ENCODE measurements around the gene DHRS3. TPM values are rescaled to one million over a fixed set of nuclear protein-coding genes. Genes with fewer than 3 reads are reported as not detected.
A peak's percentile ranks its signal among the peaks of the same experiment; 100 is the strongest.

DHRS3 gene
- total RNA-seq, 1 experiment from 2014 or later, result 87.0 TPM

DNA sequence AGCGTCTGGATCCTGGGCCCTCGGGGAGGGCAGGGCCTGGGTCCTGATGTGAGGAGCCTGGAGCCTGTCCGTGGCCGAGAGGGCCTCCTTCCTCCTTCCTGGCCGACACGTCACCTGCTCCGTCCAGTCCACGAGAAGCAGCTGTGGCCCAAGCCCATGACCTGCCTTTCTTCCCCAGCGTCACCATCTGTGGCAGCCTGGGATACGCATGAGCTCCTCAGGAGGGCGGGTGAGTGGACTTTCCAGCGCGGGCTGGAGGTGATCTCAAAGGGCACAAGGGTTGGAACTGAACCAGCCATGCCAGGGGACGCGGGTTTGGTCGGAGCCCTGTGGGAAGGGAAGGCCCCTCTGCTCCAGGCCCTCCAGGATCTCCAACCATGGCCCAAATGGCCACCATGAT, 90.4 kb downstream of the DHRS3 start:
- H3K27me3 ChIP-seq (ENCODE audit: insufficient read depth, low read length), result no peaks in the 10 kb centered on the region
- no peak overlapping the region for H3K27ac ChIP-seq (ENCODE audit: low read depth, low read length)
- peak overlapping the region; percentile 63; the same call in 1 of the 2 replicates for H3K4me2 ChIP-seq (ENCODE audit: low read length)
- no peaks in the 10 kb centered on the region for H3K9me3 ChIP-seq (ENCODE audit: control insufficient read depth in 1 of 2, insufficient read depth in 1 of 2, low read depth in 1 of 2, low read length in 2 of 2)
- no peaks in the 10 kb centered on the region for H4K20me1 ChIP-seq (ENCODE audit: insufficient read depth)
- intact Hi-C loops (cut with micrococcal nuclease), result no loop called here
- CTCF ChIA-PET, result no interaction called here
- no peak overlapping the region for H2AFZ ChIP-seq (ENCODE audit: low read depth, low read length, poor library complexity, severe bottlenecking)
- H3K4me1 ChIP-seq (ENCODE audit: control insufficient read depth in 1 of 2, insufficient read depth in 2 of 2, low read length in 2 of 2), result peaks cover 21 to 42% of the 10 kb centered on the region in 2 experiments; a peak in 3 of 4 replicates
- H3K36me3 ChIP-seq (ENCODE audit: control insufficient read depth in 1 of 2, insufficient read depth in 2 of 2, low read length in 2 of 2), result no peaks in the 10 kb centered on the region
- no peaks in the 10 kb centered on the region for H3K9me2 ChIP-seq (ENCODE audit: insufficient read depth)
- POLR2A ChIA-PET, result interaction anchor here (0.6 to 0.9 kb wide), 2 partner anchors 12 to 49 kb away, joined by 3 read pairs; no protein-coding TSS in a partner anchor
- no peaks in the 10 kb centered on the region for H3K79me2 ChIP-seq (ENCODE audit: insufficient read depth, low read length)
- RAD21 ChIA-PET (ENCODE audit: low non-redundant PET in 1 of 2, low total read pairs in 2 of 2, uncharacterized antibody in 2 of 2, unreplicated experiment in 2 of 2), result no interaction called here
- no TSS peak for BruUV-seq (replicated peaks)
- DNase-seq (ENCODE audit: low read depth, low spot score) (no peak), ATAC-seq (no peak)
- H3K4me3 ChIP-seq (replicated peaks in 1 of 2; ENCODE audit: low read depth in 1 of 2, low read length in 2 of 2), result no peak overlapping the region
- H3K9ac ChIP-seq (ENCODE audit: low read length), result no peak overlapping the region
- TF ChIP-seq, protein P1, sequence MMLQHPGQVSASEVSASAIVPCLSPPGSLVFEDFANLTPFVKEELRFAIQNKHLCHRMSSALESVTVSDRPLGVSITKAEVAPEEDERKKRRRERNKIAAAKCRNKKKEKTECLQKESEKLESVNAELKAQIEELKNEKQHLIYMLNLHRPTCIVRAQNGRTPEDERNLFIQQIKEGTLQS (IDR thresholded peaks at IDR 0.05), result no peak
- TF ChIP-seq EZH2 (IDR thresholded peaks at IDR 0.05), result no peak
- TF ChIP-seq, protein P2, sequence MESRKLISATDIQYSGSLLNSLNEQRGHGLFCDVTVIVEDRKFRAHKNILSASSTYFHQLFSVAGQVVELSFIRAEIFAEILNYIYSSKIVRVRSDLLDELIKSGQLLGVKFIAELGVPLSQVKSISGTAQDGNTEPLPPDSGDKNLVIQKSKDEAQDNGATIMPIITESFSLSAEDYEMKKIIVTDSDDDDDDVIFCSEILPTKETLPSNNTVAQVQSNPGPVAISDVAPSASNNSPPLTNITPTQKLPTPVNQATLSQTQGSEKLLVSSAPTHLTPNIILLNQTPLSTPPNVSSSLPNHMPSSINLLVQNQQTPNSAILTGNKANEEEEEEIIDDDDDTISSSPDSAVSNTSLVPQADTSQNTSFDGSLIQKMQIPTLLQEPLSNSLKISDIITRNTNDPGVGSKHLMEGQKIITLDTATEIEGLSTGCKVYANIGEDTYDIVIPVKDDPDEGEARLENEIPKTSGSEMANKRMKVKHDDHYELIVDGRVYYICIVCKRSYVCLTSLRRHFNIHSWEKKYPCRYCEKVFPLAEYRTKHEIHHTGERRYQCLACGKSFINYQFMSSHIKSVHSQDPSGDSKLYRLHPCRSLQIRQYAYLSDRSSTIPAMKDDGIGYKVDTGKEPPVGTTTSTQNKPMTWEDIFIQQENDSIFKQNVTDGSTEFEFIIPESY (IDR thresholded peaks at IDR 0.05; ENCODE audit: extremely low read depth, insufficient replicate concordance, low read length), result no peak
- no peak for TF ChIP-seq EGR1 (IDR thresholded peaks at IDR 0.05; ENCODE audit: low read depth)
- TF ChIP-seq EZH2phosphoT487 (IDR thresholded peaks at IDR 0.05; ENCODE audit: borderline replicate concordance), result no peak
- no peak for TF ChIP-seq CEBPB (IDR thresholded peaks at IDR 0.05; ENCODE audit: low read depth)
- no peak for TF ChIP-seq POLR2A (IDR thresholded peaks at IDR 0.05; ENCODE audit: borderline replicate concordance, extremely low read depth, insufficient read depth, insufficient read length)
- no peak for TF ChIP-seq FOSL1 (IDR thresholded peaks at IDR 0.05; ENCODE audit: low read depth)
- no peak for TF ChIP-seq YY1 (IDR thresholded peaks at IDR 0.05; ENCODE audit: extremely low read depth, insufficient replicate concordance, low read depth, low read length)
- TF ChIP-seq CBX3 (IDR thresholded peaks at IDR 0.05; ENCODE audit: low read depth), result no peak
- TF ChIP-seq ZFX (IDR thresholded peaks at IDR 0.05), result no peak
- TF ChIP-seq POLR2AphosphoS5 (IDR thresholded peaks at IDR 0.05; ENCODE audit: low read depth, low read length), result no peak

Data from HCT116 (cell line).